HG02610 (cell line): ENCODE measurements around the gene CSRP3.

Source experiments
- ATAC-seq: cut with Tn5 transposase; IDR thresholded peaks from one replicate; pipeline ENCODE4 v1.9.1; 2021; ENCODE audit warnings: mild to moderate bottlenecking, moderate library complexity; ENCODE audit not compliant: unreplicated experiment

CSRP3 gene

GRCh38 chr11:19201737-19202605 lies at the start of gene CSRP3:
TSS of gene CSRP3 (minus strand) at chr11:19201983. CDS start at chr11:19192448, 9,535 bp downstream.
- ATAC-seq, result no peak

- no peak for ATAC-seq
Observed at GRCh38 chr11:19251577-19251976, 49.8 kb upstream of the CSRP3 start.

- no peak for ATAC-seq
Observed at GRCh38 chr11:19246816-19247215, 45.0 kb upstream of the CSRP3 start.

GRCh38 chr11:19245351-19245750 lies 43.6 kb upstream of the CSRP3 start:
- no peak for ATAC-seq

- no peak for ATAC-seq
Observed at GRCh38 chr11:19244621-19245020, 42.8 kb upstream of the CSRP3 start.

GRCh38 chr11:19244084-19244483 lies 42.3 kb upstream of the CSRP3 start:
- ATAC-seq, result no peak

- no peak for ATAC-seq
Observed at GRCh38 chr11:19243613-19244012, 41.8 kb upstream of the CSRP3 start.

- ATAC-seq, result no peak
Observed at GRCh38 chr11:19243143-19243542, 41.4 kb upstream of the CSRP3 start.

- no peak for ATAC-seq
Observed at GRCh38 chr11:19242179-19242932, 40.6 kb upstream of the CSRP3 start.

- ATAC-seq, result peak; percentile 30
Observed at GRCh38 chr11:19241260-19242178, 39.7 kb upstream of the CSRP3 start.

- ATAC-seq, result peak; percentile 94
Observed at GRCh38 chr11:19240420-19241259, 38.9 kb upstream of the CSRP3 start, which contains the start of gene E2F8. TSS of gene E2F8 (minus strand) at chr11:19240945. CDS start at chr11:19240121, 824 bp downstream.

- no peak for ATAC-seq
Observed at GRCh38 chr11:19239039-19239438, 37.3 kb upstream of the CSRP3 start.

GRCh38 chr11:19237813-19238212 lies 36.0 kb upstream of the CSRP3 start:
- ATAC-seq, result no peak

- no peak for ATAC-seq
Observed at GRCh38 chr11:19237381-19237780, 35.6 kb upstream of the CSRP3 start.

- ATAC-seq, result no peak
Observed at GRCh38 chr11:19234231-19234817, 32.5 kb upstream of the CSRP3 start.

GRCh38 chr11:19232910-19233503 lies 31.2 kb upstream of the CSRP3 start:
- ATAC-seq, result no peak

GRCh38 chr11:19229671-19230070 lies 27.9 kb upstream of the CSRP3 start:
- no peak for ATAC-seq

- no peak for ATAC-seq
Observed at GRCh38 chr11:19228968-19229367, 27.2 kb upstream of the CSRP3 start.
